AG09319 (cell line): Measurements from ENCODE around the gene RPL28.

Experiments
- DNase-seq: peaks from one replicate; pipeline ENCODE4 v3.0.0-alpha.2; 2010; ENCODE audit warnings: low read depth; ENCODE audit errors: extremely low read depth
- CTCF ChIP-seq: IDR thresholded peaks from 2 replicates; pipeline ENCODE4 v1.5.1; 2011; ENCODE audit warnings: low read depth, mild to moderate bottlenecking, inconsistent platforms, low read length, moderate library complexity

The RPL28 gene

GRCh38 chr19:55341595-55342531 is 43.9 kb upstream of the RPL28 start:
- DNase-seq, result no peak
- no peak for TF ChIP-seq CTCF

GRCh38 chr19:55344444-55344843 is 41.3 kb upstream of the RPL28 start:
- no peak; the same call in 1 of the 2 replicates for TF ChIP-seq CTCF
- DNase-seq, result no peak

GRCh38 chr19:55345101-55345817 is 40.5 kb upstream of the RPL28 start:
- TF ChIP-seq CTCF, result no peak
- no peak for DNase-seq

- DNase-seq, result no peak
- TF ChIP-seq CTCF, result no peak
Observed at GRCh38 chr19:55345818-55346724, 39.7 kb upstream of the RPL28 start.

- DNase-seq, result no peak
- TF ChIP-seq CTCF, result no peak
Observed at GRCh38 chr19:55346725-55347441, 38.8 kb upstream of the RPL28 start.

- TF ChIP-seq CTCF, result no peak
- no peak for DNase-seq
Observed at GRCh38 chr19:55347442-55348009, 38.2 kb upstream of the RPL28 start.
